VCaP (cell line): Measurements from ENCODE around the gene ITGA8.

Experiments
- H3K27ac ChIP-seq: fragments of 450-650 bp; 2 replicates; pipeline ENCODE4 v1.5.1; 2017
- CTCF ChIP-seq: fragments of 450-650 bp; conservative IDR thresholded peaks from 2 replicates; pipeline ENCODE4 v1.5.1; 2017; ENCODE audit warnings: mild to moderate bottlenecking, moderate library complexity

The ITGA8 gene

GRCh38 chr10:15720635-15721287, 1.0 kb upstream of the ITGA8 start:
- H3K27ac ChIP-seq = no peak overlapping the region
- no peak for TF ChIP-seq CTCF

GRCh38 chr10:15719049-15719898, 448 bp downstream of the ITGA8 start:
- H3K27ac ChIP-seq = no peak overlapping the region
- TF ChIP-seq CTCF = no peak

- TF ChIP-seq CTCF = no peak
- no peak overlapping the region for H3K27ac ChIP-seq
These were observed 1.1 kb downstream of the ITGA8 start for GRCh38 chr10:15718694-15719048.

GRCh38 chr10:15715619-15716227, 4.0 kb downstream of the ITGA8 start:
- peak; percentile 65 for TF ChIP-seq CTCF
- H3K27ac ChIP-seq = no peak overlapping the region

GRCh38 chr10:15714847-15715246, 4.9 kb downstream of the ITGA8 start:
- TF ChIP-seq CTCF = no peak
- H3K27ac ChIP-seq = no peak overlapping the region

GRCh38 chr10:15712883-15713282, 6.8 kb downstream of the ITGA8 start:
- no peak overlapping the region for H3K27ac ChIP-seq
- no peak for TF ChIP-seq CTCF

- no peak for TF ChIP-seq CTCF
- no peak overlapping the region for H3K27ac ChIP-seq
These were observed 9.3 kb downstream of the ITGA8 start for GRCh38 chr10:15710455-15710854.
